22Rv1 (cell line): Measurements from ENCODE around the gene SPNS3.

Experiments used
- H3K27ac ChIP-seq: fragments of 450-650 bp; 2 replicates; pipeline ENCODE4 v1.5.1; 2017
- ZFX ChIP-seq: fragments of 450-650 bp; IDR thresholded peaks from 2 replicates; pipeline ENCODE4 v1.6.1; 2017; ENCODE audit warnings: antibody characterized with exemption, borderline replicate concordance
- TF ChIP-seq, protein P1 (sequence below): fragments of 450-650 bp; IDR thresholded peaks from 2 replicates; pipeline ENCODE4 v1.5.1; 2017; ENCODE audit warnings: mild to moderate bottlenecking

The SPNS3 gene

DNA sequence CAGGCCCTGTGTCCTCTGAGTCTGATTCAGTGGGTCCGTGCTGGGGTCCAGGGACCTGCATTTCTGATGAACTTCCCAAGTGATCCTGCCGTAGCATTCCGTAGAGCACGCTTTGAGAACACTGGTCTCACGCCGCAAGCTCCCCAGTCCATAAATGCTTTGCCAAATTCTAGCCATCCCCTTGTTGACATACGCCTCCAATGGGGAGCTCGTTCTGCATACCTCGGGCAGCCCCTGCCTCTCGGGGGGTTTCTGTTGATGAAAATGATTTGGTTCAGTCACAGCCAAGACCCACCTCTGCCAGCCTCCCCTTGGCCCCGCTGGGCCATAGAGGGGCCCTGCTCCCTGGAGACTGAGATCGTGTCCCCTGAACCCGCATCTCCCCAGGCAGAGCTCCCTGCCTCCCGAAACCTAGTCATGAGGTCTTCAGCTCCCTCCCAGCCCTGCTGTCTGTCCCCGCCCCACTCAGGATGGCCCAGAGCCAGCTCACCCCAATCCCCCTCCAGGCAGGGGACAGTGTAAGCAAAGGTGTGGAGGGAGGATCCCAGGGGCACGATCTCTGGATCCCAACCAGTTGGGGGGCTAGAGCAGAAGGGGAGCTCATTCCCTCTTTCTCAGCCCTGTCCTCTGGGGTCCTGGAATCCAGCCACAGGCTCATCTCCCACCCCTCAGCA lies 48.7 kb downstream of the SPNS3 start:
- TF ChIP-seq ZFX: no peak
- TF ChIP-seq, protein P1, sequence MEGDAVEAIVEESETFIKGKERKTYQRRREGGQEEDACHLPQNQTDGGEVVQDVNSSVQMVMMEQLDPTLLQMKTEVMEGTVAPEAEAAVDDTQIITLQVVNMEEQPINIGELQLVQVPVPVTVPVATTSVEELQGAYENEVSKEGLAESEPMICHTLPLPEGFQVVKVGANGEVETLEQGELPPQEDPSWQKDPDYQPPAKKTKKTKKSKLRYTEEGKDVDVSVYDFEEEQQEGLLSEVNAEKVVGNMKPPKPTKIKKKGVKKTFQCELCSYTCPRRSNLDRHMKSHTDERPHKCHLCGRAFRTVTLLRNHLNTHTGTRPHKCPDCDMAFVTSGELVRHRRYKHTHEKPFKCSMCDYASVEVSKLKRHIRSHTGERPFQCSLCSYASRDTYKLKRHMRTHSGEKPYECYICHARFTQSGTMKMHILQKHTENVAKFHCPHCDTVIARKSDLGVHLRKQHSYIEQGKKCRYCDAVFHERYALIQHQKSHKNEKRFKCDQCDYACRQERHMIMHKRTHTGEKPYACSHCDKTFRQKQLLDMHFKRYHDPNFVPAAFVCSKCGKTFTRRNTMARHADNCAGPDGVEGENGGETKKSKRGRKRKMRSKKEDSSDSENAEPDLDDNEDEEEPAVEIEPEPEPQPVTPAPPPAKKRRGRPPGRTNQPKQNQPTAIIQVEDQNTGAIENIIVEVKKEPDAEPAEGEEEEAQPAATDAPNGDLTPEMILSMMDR: no peak
- H3K27ac ChIP-seq: no peak overlapping the region

DNA sequence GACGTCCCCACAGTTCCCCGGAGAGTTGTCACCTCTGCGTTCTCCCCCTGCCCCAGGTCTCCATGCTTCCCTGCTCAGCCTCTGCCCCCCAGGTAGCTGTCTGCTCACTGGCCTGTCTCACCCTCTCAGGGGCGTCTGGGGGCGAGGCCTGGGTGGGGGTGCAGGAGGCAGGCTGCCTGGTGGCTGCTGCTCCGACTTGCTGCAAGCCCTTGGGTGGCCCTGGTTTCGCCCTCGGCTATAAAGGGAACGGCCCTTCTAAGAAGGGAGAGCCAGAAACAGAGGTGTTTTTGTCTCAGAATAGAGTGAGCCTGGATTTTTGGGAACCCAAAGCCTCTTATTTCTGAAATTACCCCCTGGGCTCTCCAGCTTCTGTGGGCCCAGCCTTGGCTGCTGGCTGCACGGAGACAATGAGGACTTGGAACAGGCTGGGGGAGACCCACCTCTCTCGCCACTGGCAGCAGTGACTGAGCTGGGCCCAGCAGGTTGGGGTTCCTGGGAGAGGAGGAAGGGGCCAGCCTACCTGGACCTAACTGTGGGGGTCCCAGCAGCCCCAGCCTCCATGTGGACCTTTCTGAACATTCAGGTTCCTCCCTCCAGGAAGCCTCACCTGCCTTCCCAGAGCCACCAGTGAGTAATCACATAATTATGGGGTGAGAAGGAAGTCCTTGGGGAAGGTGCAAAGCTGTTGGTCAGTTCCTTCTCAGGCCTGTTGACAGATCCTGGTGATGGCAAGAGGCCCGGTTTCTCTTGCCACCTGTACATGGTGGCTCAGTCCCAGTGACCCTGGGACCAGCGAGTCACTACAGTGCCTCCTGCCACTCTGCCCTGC lies 49.5 kb downstream of the SPNS3 start:
- TF ChIP-seq ZFX: no peak
- TF ChIP-seq, protein P1: no peak
- no peak overlapping the region for H3K27ac ChIP-seq

DNA sequence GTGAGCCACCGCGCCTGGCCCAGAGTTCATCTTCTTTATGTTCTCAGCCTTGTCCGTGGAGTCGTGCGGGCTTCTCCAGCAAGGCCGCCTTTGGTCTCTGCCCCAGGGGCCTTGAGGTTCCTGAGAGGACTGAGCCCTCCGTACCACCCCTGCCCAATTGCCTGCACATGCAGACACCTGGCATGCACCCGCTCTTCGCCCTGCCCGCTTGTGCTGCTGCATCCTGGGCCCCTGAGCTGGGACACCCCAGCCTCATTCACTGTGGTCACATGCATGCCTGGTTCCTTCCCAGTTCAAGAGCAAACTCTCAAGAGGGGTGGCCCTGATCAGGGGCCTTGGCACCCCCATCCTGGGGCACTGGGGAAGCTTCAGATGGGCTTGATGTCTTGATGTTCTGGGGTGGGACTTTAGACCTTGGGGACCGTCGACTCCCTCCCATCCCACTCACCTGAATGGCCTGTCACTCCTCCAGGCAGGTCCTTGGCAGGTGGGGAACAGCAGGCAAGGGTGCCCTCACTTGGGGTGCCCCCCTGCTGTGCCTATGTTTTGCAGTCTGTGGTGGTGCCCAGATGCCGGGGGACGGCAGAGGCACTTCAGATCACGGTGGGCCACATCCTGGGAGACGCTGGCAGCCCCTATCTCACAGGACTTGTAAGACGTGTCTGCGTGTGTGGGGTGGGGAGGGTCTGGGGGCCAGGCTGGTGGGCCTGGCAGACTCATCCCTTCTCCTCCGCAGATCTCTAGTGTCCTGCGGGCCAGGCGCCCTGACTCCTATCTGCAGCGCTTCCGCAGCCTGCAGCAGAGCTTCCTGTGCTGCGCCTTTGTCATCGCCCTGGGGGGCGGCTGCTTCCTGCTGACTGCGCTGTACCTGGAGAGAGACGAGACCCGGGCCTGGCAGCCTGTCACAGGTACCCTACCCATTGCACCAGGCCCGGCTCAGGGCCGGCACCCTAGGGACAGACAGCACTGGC lies 52.2 kb downstream of the SPNS3 start:
- no peak overlapping the region for H3K27ac ChIP-seq
- no peak for TF ChIP-seq ZFX
- TF ChIP-seq, protein P1: no peak

DNA sequence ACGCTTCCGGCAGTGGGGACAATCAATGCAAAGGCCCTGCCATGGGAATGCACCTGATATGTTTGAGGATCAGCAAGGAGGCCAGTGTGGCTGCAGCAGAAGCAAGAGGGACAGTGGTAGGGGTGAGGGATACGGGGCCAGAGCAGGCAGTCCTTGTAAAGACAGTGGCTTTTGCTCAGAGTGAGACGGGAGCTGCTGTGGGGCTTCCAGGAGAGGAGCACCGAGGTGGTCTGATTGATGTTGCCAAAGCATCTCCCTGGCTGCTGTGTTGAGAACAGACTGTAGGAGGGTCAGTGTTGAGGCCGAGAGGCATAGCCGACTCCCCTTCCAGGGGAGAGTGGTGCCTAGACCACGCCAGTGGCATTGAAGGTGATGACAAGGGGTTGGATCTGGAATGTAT lies 53.6 kb downstream of the SPNS3 start:
- no peak overlapping the region for H3K27ac ChIP-seq

DNA sequence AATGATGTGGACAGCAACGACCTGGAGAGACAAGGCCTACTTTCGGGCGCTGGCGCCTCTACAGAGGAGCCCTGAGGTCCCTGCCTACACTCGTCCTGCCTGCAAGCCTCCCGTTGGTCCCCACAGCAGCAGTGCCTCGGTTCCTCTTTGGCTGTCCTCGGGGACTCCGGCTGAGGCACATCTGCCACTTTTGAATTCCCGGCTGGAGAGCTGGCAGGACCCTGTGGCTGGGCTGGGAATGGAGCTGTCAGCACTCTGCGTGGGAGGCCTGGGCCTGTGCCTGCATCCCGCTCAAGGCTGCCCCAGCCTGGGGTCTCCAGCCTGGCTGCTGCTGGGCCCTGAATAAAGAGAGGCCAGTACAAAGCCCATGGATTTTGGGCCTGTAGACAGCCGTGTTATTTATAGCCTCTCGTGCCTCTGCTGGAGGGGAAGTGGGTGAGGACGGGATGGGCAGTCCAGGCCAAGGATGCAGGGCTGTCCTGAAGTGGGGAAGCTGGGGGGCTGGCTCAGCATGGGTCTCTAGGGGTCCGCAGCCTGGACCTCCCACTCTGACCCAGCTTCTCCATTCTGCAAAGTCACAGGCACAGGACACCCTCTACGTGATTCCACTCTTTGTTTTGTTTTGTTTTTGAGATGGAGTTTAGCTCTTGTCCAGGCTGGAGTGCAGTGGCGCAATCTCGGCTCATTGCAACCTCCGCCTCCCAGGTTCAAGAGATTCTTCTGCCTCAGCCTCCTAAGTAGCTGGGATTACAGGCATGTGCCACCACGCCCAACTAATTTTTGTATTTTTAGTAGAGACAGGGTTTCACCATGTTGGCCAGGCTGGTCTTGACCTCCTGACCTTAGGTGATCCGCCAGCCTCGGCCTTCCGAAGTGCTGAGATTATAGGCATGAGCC lies 54.3 kb downstream of the SPNS3 start:
- TF ChIP-seq ZFX: no peak
- TF ChIP-seq, protein P1: no peak

More for the DNA sequence above, 53.6 kb downstream of the SPNS3 start:
- TF ChIP-seq, protein P1: no peak
- TF ChIP-seq ZFX: no peak

DNA sequence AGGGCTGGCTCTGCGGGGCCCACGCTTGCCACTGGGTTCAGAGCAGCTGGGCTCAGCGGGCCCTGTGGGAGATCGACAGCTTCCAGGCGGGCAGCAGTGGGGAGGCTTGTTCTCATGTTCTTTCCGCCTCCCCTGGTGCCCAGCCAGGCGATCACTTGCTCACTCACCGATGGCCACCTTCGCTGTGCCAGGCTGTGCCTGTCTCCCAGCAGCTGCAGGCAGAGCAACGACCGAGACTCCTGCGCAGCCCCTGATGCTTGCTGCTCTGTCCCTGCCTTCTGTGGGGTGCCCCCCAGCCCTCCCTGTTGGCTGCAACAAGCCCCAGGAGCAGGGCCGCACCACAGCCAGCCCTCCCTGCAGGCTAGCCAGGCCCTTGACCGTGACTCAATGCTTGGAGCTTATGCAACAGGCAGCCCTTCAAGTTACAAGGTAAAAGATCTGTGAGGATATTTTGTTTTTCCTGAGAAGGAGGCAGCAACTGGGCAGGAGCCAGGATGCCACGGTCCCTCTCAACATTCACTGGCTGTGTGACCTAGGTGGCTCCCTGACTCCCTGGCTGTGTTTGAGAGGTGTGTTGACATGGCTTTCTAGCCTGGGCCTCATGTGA lies 55.4 kb downstream of the SPNS3 start:
- H3K27ac ChIP-seq: no peak overlapping the region
- no peak for TF ChIP-seq ZFX
- TF ChIP-seq, protein P1: no peak

More for the DNA sequence above, 54.3 kb downstream of the SPNS3 start:
- H3K27ac ChIP-seq: no peak overlapping the region
